ENCODE data around the gene MCOLN3.

The MCOLN3 gene

DNA sequence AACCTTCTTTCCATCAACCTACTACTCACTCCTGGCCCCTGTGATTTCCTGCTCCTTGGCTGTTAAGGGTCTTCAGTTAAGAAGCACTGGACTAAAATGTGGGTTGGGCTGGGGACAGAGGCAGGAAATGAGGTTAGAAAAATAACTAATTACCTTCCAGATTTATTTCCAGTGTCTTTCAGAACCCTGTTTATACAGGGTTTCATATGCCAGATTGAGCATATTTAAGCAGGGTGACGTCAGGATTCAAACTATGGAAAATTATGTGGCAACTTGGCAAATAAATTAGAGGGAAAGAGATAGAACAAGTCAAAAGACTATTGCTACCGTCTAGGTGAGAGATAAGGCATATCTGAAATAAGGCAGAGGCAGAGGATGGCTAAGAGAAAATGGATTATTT lies 11.7 kb upstream of the MCOLN3 start:
- H3K9ac ChIP-seq (ENCODE audit: low read length) = no peak overlapping the region

DNA sequence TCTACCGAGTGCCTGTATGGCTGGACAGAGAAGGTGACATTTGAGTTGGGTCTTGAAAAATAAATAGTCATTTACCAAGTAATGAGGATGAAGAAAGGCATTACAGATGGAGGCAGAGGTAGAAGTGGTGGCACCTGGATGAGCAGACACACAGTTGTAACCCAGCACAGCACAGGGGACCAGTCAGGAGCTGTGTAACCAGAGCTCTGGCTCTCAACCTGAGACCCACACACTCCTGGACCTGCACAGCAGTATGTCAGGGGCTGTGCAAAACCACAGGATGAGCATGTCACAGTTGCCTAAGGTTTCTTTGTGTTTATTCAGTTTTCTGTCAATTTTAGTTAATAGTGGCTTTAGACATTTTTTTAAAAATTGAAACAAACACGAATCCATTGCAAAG lies 11.3 kb upstream of the MCOLN3 start:
- no peaks in the 10 kb centered on the region for H3F3A ChIP-seq (ENCODE audit: insufficient read depth, low read length)
- no peaks in the 10 kb centered on the region for H3K36me3 ChIP-seq (ENCODE audit: insufficient read depth, low read length)
- H3K9me3 ChIP-seq (ENCODE audit: low read length) = no peaks in the 10 kb centered on the region
- H3K4me1 ChIP-seq (ENCODE audit: insufficient read depth, low read length, severe bottlenecking) = peaks cover 13% of the 10 kb centered on the region
- H3K4me3 ChIP-seq (ENCODE audit: low read depth, low read length, poor library complexity, severe bottlenecking) = no peak overlapping the region
- no peak for TF ChIP-seq EZH2 (IDR thresholded peaks at IDR 0.05; ENCODE audit: borderline replicate concordance, low read length)
- TF ChIP-seq CTCF (IDR thresholded peaks at IDR 0.05; ENCODE audit: low read length) = no peak
- H3K27ac ChIP-seq (ENCODE audit: low read depth, low read length, poor library complexity, severe bottlenecking) = no peak overlapping the region
- H3K4me2 ChIP-seq (ENCODE audit: low read length) = no peak overlapping the region
- no peaks in the 10 kb centered on the region for H3K79me2 ChIP-seq (ENCODE audit: insufficient read depth, low read length)
- H3K9me2 ChIP-seq (ENCODE audit: low read depth, low read length) = no peaks in the 10 kb centered on the region
- no peak overlapping the region for H3K9ac ChIP-seq (ENCODE audit: low read length)
- H2AFZ ChIP-seq (ENCODE audit: low read length) = no peak overlapping the region
- H4K20me1 ChIP-seq (ENCODE audit: insufficient read depth, low read length) = no peaks in the 10 kb centered on the region; the same call in 1 of the 2 replicates
- H3K27me3 ChIP-seq (ENCODE audit: insufficient read depth, low read length) = no peaks in the 10 kb centered on the region

More for the DNA sequence above, 11.7 kb upstream of the MCOLN3 start:
- TF ChIP-seq EZH2 (IDR thresholded peaks at IDR 0.05; ENCODE audit: borderline replicate concordance, low read length) (no peak), CTCF (IDR thresholded peaks at IDR 0.05; ENCODE audit: low read length) (no peak)
- no peaks in the 10 kb centered on the region for H3K79me2 ChIP-seq (ENCODE audit: insufficient read depth, low read length)
- H3K36me3 ChIP-seq (ENCODE audit: insufficient read depth, low read length) = no peaks in the 10 kb centered on the region
- H3K4me1 ChIP-seq (ENCODE audit: insufficient read depth, low read length, severe bottlenecking) = peaks cover 13% of the 10 kb centered on the region
- no peak overlapping the region for H3K4me3 ChIP-seq (ENCODE audit: low read depth, low read length, poor library complexity, severe bottlenecking)
- H3K9me3 ChIP-seq (ENCODE audit: low read length) = no peaks in the 10 kb centered on the region
- no peaks in the 10 kb centered on the region for H3K27me3 ChIP-seq (ENCODE audit: insufficient read depth, low read length)
- H3K27ac ChIP-seq (ENCODE audit: low read depth, low read length, poor library complexity, severe bottlenecking) = no peak overlapping the region
- H3K9me2 ChIP-seq (ENCODE audit: low read depth, low read length) = no peaks in the 10 kb centered on the region
- H2AFZ ChIP-seq (ENCODE audit: low read length) = no peak overlapping the region
- no peak overlapping the region for H3K4me2 ChIP-seq (ENCODE audit: low read length)
- H3F3A ChIP-seq (ENCODE audit: insufficient read depth, low read length) = no peaks in the 10 kb centered on the region
- no peaks in the 10 kb centered on the region; the same call in 1 of the 2 replicates for H4K20me1 ChIP-seq (ENCODE audit: insufficient read depth, low read length)

- H3K9ac ChIP-seq (ENCODE audit: low read length) = no peak overlapping the region
- no peak overlapping the region for H3K4me2 ChIP-seq (ENCODE audit: low read length)
- H2AFZ ChIP-seq (ENCODE audit: low read length) = no peak overlapping the region
- no peak overlapping the region for H3K4me3 ChIP-seq (ENCODE audit: low read depth, low read length, poor library complexity, severe bottlenecking)
- TF ChIP-seq CTCF (IDR thresholded peaks at IDR 0.05; ENCODE audit: low read length) = no peak
- no peak for TF ChIP-seq EZH2 (IDR thresholded peaks at IDR 0.05; ENCODE audit: borderline replicate concordance, low read length)
- peaks cover 13% of the 10 kb centered on the region for H3K4me1 ChIP-seq (ENCODE audit: insufficient read depth, low read length, severe bottlenecking)
- H4K20me1 ChIP-seq (ENCODE audit: insufficient read depth, low read length) = no peaks in the 10 kb centered on the region; the same call in 1 of the 2 replicates
- no peaks in the 10 kb centered on the region for H3K27me3 ChIP-seq (ENCODE audit: insufficient read depth, low read length)
- H3K79me2 ChIP-seq (ENCODE audit: insufficient read depth, low read length) = no peaks in the 10 kb centered on the region
- H3K36me3 ChIP-seq (ENCODE audit: insufficient read depth, low read length) = no peaks in the 10 kb centered on the region
- no peaks in the 10 kb centered on the region for H3F3A ChIP-seq (ENCODE audit: insufficient read depth, low read length)
- no peaks in the 10 kb centered on the region for H3K9me2 ChIP-seq (ENCODE audit: low read depth, low read length)
- no peak overlapping the region for H3K27ac ChIP-seq (ENCODE audit: low read depth, low read length, poor library complexity, severe bottlenecking)
- H3K9me3 ChIP-seq (ENCODE audit: low read length) = no peaks in the 10 kb centered on the region
These were observed 10.5 kb upstream of the MCOLN3 start for GRCh38 chr1:85058786-85059185.

Data from OCI-LY1 (cell line).